SK-N-MC (cell line): ENCODE results near the gene KREMEN2.
A peak's percentile ranks its signal among the peaks of the same experiment; 100 is the strongest.
"Not testable (repeated sequence)": the region's sequence is repeated elsewhere in the genome, so short reads cannot be mapped to it uniquely, and the experiment has no call there.

Experiments used
- DNase-seq: peaks from one replicate; pipeline ENCODE4 v3.0.0-alpha.2; 2011; ENCODE audit warnings: low read depth, low spot score
- H3K27ac ChIP-seq: fragments of 200-600 bp; sonication (generic); 2 replicates; pipeline ENCODE4 v1.5.1; 2016; ENCODE audit warnings: mixed run types
- H3K36me3 ChIP-seq: fragments of 200-600 bp; sonication (generic); 2 replicates; pipeline ENCODE4 v1.6.1; 2017; ENCODE audit warnings: antibody characterized with exemption, low read length, mixed read lengths; ENCODE audit not compliant: insufficient read depth
- H3K4me3 ChIP-seq: fragments of 200-600 bp; sonication (generic); 2 replicates; pipeline ENCODE4 v1.5.1; 2016
- H3K9ac ChIP-seq: fragments of 200-600 bp; sonication (generic); 2 replicates; pipeline ENCODE4 v1.8.0; 2017; ENCODE audit warnings: mixed run types, mixed read lengths; ENCODE audit not compliant: insufficient read length
- H3K9me3 ChIP-seq: fragments of 200-600 bp; sonication (generic); 2 replicates; pipeline ENCODE4 v1.6.1; 2017; ENCODE audit warnings: low read depth, mild to moderate bottlenecking, antibody characterized with exemption, low read length, moderate library complexity, mixed read lengths
- EZH2 ChIP-seq: fragments of 200-600 bp; sonication (generic); IDR thresholded peaks from one replicate; pipeline ENCODE4 v1.6.1; 2017; ENCODE audit warnings: antibody characterized with exemption
- FOXP2 ChIP-seq: optimal IDR thresholded peaks from 2 replicates; pipeline ENCODE3; 2011; ENCODE audit warnings: mild to moderate bottlenecking, moderate library complexity; ENCODE audit not compliant: insufficient read depth; ENCODE audit errors: extremely low read length, control extremely low read depth
- POLR2AphosphoS5 ChIP-seq: IDR thresholded peaks from 2 replicates; pipeline ENCODE4 v1.6.1; 2012; ENCODE audit warnings: mild to moderate bottlenecking, low read depth, low read length, borderline replicate concordance

Gene KREMEN2

DNA sequence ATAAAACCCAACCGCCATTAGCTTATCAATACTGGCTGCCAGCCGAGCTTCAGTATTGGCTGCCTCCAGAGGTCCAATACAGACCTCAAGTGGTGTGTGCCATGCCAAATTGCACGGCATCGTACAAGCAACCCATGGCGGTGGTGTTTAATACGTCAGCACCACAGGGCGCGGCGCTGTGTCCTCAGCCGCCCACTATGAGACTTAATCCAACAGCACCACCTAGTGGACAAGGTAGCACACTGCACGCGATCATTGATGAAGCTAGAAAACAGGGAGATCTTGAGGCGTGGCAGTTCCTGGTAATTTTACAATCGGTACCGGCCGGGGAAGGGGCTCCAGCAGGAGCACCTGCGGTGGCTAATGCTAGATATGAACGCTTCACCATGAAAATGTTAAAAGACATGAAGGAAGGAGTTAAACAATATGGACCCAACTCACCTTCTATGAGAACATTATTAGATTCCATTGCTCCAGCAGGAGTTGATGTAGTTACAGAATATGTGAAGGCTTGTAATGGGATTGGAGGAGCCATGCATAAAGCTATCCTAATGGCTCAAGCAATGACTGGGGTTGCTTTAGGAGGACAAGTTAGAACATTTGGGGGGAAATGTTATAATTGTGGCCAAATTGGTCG, 36.9 kb upstream of the KREMEN2 start:
- TF ChIP-seq EZH2: no peak
- no peak for TF ChIP-seq FOXP2
- peak; percentile 28; the same call in 1 of the 2 replicates for TF ChIP-seq POLR2AphosphoS5
- Histone ChIP-seq H3K9ac (no peak overlapping the region), H3K36me3 (no peaks in the 10 kb centered on the region; the same call in 1 of the 2 replicates), H3K4me3 (peak overlapping the region; percentile 68), H3K9me3 (no peaks in the 10 kb centered on the region), H3K27ac (no peak overlapping the region)
- DNase-seq: peak; percentile 67

DNA sequence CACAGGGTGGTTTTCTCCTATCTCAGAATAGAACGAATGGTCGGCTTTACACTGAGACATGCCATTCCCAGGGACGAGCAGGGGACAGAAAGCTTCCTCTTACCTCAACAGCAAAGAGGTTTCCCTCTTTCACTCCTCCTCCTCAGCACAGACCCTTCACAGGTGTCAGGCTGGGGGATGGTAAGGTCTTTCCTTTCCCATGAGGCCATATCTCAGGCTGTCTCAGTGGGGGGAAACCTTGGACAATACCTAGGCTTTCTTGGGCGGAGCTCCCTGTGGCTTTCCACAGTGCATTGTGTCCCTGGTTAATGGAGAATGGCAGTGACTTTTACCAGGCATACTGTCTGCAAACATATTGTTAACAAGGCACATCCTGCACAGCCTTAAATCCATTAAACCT, 35.9 kb upstream of the KREMEN2 start:
- not testable (repeated sequence) for H3K27ac ChIP-seq, H3K9me3 ChIP-seq, H3K4me3 ChIP-seq, DNase-seq, H3K36me3 ChIP-seq, H3K9ac ChIP-seq

DNA sequence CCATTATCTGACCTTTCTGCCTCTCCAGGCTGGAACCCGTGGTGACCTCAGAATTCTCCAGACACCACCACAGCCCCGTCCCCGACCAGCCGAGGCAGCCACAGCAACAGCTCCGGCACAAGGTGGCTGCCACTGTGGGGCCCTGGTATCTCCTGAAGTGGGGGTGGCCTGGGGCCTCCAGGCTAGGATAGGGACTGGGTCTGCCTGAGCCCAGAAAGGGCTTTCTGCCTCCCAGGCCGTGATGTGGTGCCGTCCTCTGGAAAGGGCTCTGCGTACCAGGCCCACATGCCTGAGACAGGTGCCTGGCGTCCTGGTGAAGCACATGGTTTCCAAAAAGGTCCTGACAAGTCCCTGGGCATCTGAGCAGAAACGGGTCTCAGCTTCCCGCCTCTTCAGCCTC, 35.3 kb upstream of the KREMEN2 start:
- no peak for DNase-seq
- no peak overlapping the region for H3K4me3 ChIP-seq
- TF ChIP-seq POLR2AphosphoS5 (no peak), EZH2 (no peak), FOXP2 (no peak)
- no peak overlapping the region for H3K9ac ChIP-seq
- H3K9me3 ChIP-seq: no peaks in the 10 kb centered on the region
- H3K27ac ChIP-seq: no peak overlapping the region
- no peaks in the 10 kb centered on the region for H3K36me3 ChIP-seq

DNA sequence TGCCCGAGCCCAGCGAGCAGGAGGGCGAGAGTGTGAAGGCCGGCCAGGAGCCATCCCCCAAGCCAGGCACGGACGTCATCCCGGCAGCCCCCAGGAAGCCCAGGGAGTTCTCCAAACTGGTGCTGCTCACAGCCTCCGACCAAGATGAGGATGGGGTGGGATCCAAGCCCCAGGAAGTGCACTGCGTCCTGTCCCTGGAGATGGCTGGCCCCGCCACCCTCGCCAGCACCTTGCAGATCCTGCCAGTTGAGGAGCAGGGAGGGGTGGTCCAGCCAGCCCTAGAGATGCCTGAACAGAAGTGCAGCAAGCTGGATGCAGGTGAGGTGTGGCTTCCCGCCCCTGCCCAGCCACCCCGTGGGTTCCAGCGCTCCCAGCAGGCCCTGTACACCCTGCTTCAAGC, 34.4 kb upstream of the KREMEN2 start:
- H3K4me3 ChIP-seq: no peak overlapping the region
- H3K9ac ChIP-seq: no peak overlapping the region
- TF ChIP-seq EZH2: no peak
- TF ChIP-seq POLR2AphosphoS5: no peak
- TF ChIP-seq FOXP2: no peak
- no peak for DNase-seq
- no peak overlapping the region for H3K27ac ChIP-seq
- no peaks in the 10 kb centered on the region for H3K9me3 ChIP-seq
- H3K36me3 ChIP-seq: no peaks in the 10 kb centered on the region

GRCh38 chr16:2930236-2930635, 33.8 kb upstream of the KREMEN2 start:
- DNase-seq: no peak
- no peak overlapping the region for H3K4me3 ChIP-seq
- H3K9ac ChIP-seq: no peak overlapping the region
- H3K27ac ChIP-seq: no peak overlapping the region
- H3K9me3 ChIP-seq: no peaks in the 10 kb centered on the region
- TF ChIP-seq POLR2AphosphoS5 (no peak), EZH2 (no peak), FOXP2 (no peak)
- no peaks in the 10 kb centered on the region for H3K36me3 ChIP-seq

- H3K9me3 ChIP-seq, H3K4me3 ChIP-seq, H3K36me3 ChIP-seq, H3K9ac ChIP-seq, H3K27ac ChIP-seq, DNase-seq: not testable (repeated sequence)
These were observed 32.7 kb upstream of the KREMEN2 start for GRCh38 chr16:2931231-2931914.

DNA sequence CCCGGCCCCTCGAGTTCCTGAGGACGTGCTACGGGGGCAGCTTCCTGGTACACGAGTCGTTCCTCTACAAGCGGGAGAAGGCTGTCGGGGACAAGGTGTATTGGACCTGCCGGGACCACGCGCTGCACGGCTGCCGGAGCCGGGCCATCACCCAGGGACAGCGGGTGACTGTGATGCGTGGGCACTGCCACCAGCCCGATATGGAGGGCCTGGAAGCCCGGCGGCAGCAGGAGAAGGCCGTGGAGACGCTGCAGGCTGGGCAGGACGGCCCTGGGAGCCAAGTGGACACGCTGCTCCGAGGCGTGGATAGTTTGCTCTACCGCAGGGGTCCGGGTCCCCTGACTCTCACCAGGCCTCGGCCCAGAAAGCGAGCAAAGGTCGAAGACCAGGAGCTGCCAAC, 30.9 kb upstream of the KREMEN2 start:
- TF ChIP-seq POLR2AphosphoS5: no peak
- no peak for TF ChIP-seq EZH2
- Histone ChIP-seq H3K4me3 (no peak overlapping the region), H3K9me3 (no peaks in the 10 kb centered on the region), H3K36me3 (peaks cover 2% of the 10 kb centered on the region; the same call in 1 of the 2 replicates), H3K27ac (no peak overlapping the region), H3K9ac (no peak overlapping the region)
- DNase-seq: no peak

GRCh38 chr16:2933701-2934100, 30.4 kb upstream of the KREMEN2 start:
- no peak overlapping the region for H3K9ac ChIP-seq
- H3K36me3 ChIP-seq: peaks cover 3% of the 10 kb centered on the region; the same call in 1 of the 2 replicates
- H3K4me3 ChIP-seq: no peak overlapping the region
- TF ChIP-seq POLR2AphosphoS5: no peak
- TF ChIP-seq EZH2: no peak
- TF ChIP-seq FOXP2: no peak
- DNase-seq: no peak
- H3K9me3 ChIP-seq: no peaks in the 10 kb centered on the region
- H3K27ac ChIP-seq: no peak overlapping the region

DNA sequence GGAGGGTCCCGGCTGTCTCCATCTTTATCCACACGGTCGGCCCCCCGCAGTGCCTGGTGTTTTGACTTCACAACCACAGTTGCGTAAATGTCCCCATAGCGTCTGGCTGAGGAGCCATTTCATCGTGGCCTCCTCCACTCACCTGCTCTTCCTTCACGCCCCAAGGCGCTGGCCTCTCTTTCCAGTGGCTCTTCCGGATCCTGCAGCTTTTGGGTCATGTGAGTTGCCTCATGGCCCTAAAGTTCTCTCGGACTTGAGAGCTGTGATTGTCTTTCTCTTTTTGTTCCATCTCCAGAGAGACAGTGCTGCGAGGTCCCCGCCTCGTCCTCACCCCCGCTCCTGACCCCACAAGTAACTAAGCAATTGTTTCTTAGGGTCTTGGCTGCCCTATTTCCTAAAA, 29.6 kb upstream of the KREMEN2 start:
- DNase-seq: no peak
- TF ChIP-seq FOXP2 (no peak), POLR2AphosphoS5 (no peak), EZH2 (no peak)
- no peaks in the 10 kb centered on the region for H3K9me3 ChIP-seq
- no peak overlapping the region for H3K4me3 ChIP-seq
- H3K9ac ChIP-seq: no peak overlapping the region
- H3K27ac ChIP-seq: no peak overlapping the region
- H3K36me3 ChIP-seq: peaks cover 4% of the 10 kb centered on the region; the same call in 1 of the 2 replicates
